Skeletal muscle tissue (tissue), 4 donors: ENCODE data around the gene RYR2. TPM values are rescaled to one million over a fixed set of nuclear protein-coding genes. Genes with fewer than 3 reads are reported as not detected.

Experiments used
- H3K27ac ChIP-seq: one replicate; pipeline ENCODE4 v1.7.0; 2013; ENCODE audit warnings: mild to moderate bottlenecking, low read depth, low read length, inconsistent platforms
- H3K27me3 ChIP-seq, 3 donors: one replicate each; pipeline ENCODE4 v1.7.0; 2013; ENCODE audit warnings: low read length in 3 of 3; ENCODE audit not compliant: control insufficient read depth in 3 of 3, insufficient read depth in 3 of 3
- H3K36me3 ChIP-seq, 3 donors: one replicate each; pipeline ENCODE4 v1.7.0; 2013; ENCODE audit warnings: low read length in 3 of 3; ENCODE audit not compliant: control insufficient read depth in 3 of 3, insufficient read depth in 3 of 3
- H3K4me1 ChIP-seq, 3 donors: one replicate each; pipeline ENCODE4 v1.7.0; 2013; ENCODE audit warnings: low read length in 3 of 3, mild to moderate bottlenecking in 3 of 3; ENCODE audit not compliant: control insufficient read depth in 3 of 3, insufficient read depth in 3 of 3
- H3K4me3 ChIP-seq, 3 donors: one replicate each; pipeline ENCODE4 v1.7.0; 2013; ENCODE audit warnings: low read length in 3 of 3
- H3K9ac ChIP-seq, 3 donors: one replicate each; pipeline ENCODE4 v1.7.0; 2013; ENCODE audit warnings: low read length in 3 of 3, mild to moderate bottlenecking in 3 of 3, moderate library complexity in 2 of 3, low read depth in 1 of 3
- H3K9me3 ChIP-seq, 3 donors: one replicate each; pipeline ENCODE4 v1.7.0; 2013; ENCODE audit warnings: low read length in 3 of 3; ENCODE audit not compliant: control insufficient read depth in 3 of 3
- total RNA-seq: library from RNA; depleted of rRNA; stranded (reverse); fragments of >200 nt; gene quantifications from one replicate; pipeline ENCODE4 v1.2.3, GENCODE V29; 2014
- donor health status: Osteomylitis.

RYR2 gene
- total RNA-seq, 1 donor from 2014 or later, result 5.7 TPM

DNA sequence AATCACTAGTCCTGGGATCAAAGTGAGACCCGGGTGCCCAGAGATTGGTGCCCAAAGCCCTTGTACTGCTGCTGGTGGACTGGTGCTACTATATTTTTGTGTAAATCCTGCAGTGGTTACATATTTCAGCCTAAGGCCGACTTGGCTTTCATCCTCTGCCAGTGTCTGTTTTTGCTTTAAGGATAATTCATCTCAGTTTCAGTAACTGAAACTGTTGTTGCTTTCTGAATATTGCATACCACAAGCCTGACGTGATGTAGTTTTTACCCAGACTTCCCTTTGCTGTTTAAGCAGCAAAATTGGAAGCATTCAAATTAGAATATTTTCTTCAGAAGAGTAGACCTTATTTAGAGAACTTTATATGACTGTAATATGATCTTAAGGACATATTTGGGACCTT, 341.8 kb downstream of the RYR2 start:
- no peaks in the 10 kb centered on the region for H3K4me1 ChIP-seq
- H3K9me3 ChIP-seq, result no peaks in the 10 kb centered on the region
- H3K27ac ChIP-seq, result no peak overlapping the region
- H3K4me3 ChIP-seq, result no peak overlapping the region
- no peaks in the 10 kb centered on the region for H3K36me3 ChIP-seq
- H3K9ac ChIP-seq, result no peak overlapping the region
- no peaks in the 10 kb centered on the region for H3K27me3 ChIP-seq

DNA sequence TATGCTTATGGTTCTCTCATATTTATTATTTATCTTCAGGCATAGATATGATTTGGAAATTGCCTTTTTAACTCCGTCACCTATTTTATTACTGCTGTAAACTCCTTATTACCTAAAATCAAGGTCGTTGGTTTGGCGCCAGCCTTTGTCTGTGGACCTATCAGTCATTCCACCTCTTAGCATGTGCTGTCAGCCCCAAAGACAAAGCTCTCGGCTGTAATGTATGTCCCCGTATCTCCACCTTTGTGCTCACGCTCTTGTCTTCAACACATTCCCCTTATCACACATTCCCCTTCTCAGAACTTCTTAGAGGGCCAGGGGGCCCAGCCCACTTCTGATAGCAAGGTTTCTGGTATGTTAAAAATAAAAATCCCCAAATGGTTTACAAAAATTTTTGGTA, 342.2 kb downstream of the RYR2 start:
- no peaks in the 10 kb centered on the region for H3K4me1 ChIP-seq
- H3K9ac ChIP-seq, result no peak overlapping the region
- H3K4me3 ChIP-seq, result no peak overlapping the region
- no peaks in the 10 kb centered on the region for H3K27me3 ChIP-seq
- H3K36me3 ChIP-seq, result no peaks in the 10 kb centered on the region
- H3K27ac ChIP-seq, result no peak overlapping the region
- H3K9me3 ChIP-seq, result no peaks in the 10 kb centered on the region

DNA sequence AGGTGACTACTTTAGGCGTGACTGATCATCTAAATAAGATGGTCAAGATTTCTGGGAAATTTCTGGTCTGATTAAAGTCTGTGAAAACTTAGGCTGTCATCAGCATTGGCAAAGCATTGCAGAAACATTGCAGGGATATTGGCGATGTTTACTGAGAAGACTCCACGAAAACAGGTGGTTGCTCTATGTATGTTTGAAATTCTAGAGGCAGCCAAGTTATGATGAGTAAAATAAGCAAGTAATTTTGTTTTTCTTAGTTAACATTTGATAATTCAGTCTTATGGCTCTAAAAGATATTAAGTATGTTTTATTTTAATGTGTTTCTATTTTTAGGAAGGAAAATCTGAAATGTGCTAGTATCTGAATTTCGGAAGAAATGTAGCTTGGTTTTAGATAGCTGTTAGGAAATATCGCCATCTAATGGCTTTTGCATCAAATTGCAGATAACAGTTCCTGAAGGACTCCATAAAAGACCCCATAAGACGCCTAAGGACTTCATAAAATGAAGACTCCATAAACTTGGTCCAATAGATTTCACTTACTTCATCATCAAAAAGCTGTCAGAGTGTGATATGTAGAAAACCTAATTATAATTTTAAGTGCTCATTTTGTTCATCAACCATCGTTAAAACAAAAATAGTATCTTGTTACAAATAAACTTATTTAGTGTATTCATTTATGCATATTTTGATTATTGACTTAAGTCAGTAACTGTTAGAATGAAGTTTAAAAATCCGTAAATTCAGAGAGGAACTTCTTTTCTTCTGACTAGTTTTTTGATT, 344.6 kb downstream of the RYR2 start:
- H3K9me3 ChIP-seq, result no peaks in the 10 kb centered on the region
- H3K9ac ChIP-seq, result no peak overlapping the region
- no peaks in the 10 kb centered on the region for H3K4me1 ChIP-seq
- no peaks in the 10 kb centered on the region for H3K36me3 ChIP-seq
- no peak overlapping the region for H3K4me3 ChIP-seq
- no peaks in the 10 kb centered on the region for H3K27me3 ChIP-seq
- H3K27ac ChIP-seq, result no peak overlapping the region

DNA sequence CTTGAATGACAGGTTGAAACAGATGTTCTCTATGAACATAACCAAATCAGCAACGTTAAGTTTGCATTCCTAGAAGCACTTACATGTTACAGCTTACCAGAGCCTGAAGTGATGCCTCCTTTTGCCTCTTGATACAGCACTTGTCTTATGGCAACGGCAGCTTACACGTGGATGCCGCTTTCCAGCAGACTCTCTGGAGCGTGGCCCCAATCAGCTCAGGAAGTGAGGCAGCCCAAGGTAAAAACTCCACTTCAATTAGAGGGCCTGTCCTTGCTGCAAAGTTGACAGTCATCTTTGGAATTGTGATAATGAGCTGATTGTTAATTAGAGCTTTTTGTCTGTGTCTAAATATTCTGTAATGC, 345.1 kb downstream of the RYR2 start:
- Histone ChIP-seq H3K4me1 (no peaks in the 10 kb centered on the region), H3K9ac (no peak overlapping the region), H3K36me3 (no peaks in the 10 kb centered on the region), H3K9me3 (no peaks in the 10 kb centered on the region), H3K27ac (no peak overlapping the region), H3K27me3 (no peaks in the 10 kb centered on the region), H3K4me3 (no peak overlapping the region)

DNA sequence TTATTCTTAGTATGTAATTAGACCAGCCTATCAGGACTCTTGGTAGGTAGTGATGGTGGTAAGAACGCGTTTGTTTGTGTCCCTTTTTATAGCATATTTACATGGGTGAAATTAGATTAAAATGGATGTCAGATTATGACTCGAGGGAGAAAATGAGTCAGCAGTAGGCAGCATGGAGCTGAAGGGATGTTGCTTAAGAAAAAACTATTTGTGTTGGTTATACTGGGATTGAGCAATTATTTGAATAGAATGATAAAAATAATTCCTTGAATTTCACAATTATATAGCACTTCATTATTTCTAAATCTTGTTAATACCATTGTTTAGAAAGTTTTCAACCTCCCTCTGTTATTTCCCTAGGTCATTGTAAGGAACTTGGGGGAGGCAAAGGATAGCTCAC, 348.8 kb downstream of the RYR2 start:
- H3K4me3 ChIP-seq, result no peak overlapping the region
- H3K27me3 ChIP-seq, result no peaks in the 10 kb centered on the region
- no peak overlapping the region for H3K9ac ChIP-seq
- H3K36me3 ChIP-seq, result no peaks in the 10 kb centered on the region
- H3K27ac ChIP-seq, result no peak overlapping the region
- H3K9me3 ChIP-seq, result no peaks in the 10 kb centered on the region
- H3K4me1 ChIP-seq, result no peaks in the 10 kb centered on the region

DNA sequence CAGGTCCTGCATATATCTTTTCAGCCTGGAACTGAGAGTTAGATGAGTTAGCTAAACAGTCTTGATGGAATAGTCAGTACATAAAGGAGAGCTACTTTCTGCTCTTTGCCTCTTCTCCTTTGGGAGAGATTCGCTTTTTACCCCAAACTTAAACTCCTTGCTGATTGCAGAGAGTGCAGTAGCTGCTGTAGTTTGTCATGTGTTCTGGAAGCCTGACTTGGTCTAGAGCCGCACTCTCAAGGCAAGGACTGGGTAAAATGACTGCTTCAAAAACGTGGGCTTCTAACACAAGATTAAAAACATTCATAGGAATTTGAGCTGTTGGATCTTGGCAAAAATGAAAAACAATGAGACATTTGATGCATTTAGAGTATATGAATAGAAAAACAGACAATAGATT, 351.6 kb downstream of the RYR2 start:
- H3K27ac ChIP-seq, result no peak overlapping the region
- no peaks in the 10 kb centered on the region for H3K36me3 ChIP-seq
- H3K27me3 ChIP-seq, result no peaks in the 10 kb centered on the region
- no peak overlapping the region for H3K4me3 ChIP-seq
- H3K9me3 ChIP-seq, result no peaks in the 10 kb centered on the region
- H3K9ac ChIP-seq, result no peak overlapping the region
- H3K4me1 ChIP-seq, result no peaks in the 10 kb centered on the region

DNA sequence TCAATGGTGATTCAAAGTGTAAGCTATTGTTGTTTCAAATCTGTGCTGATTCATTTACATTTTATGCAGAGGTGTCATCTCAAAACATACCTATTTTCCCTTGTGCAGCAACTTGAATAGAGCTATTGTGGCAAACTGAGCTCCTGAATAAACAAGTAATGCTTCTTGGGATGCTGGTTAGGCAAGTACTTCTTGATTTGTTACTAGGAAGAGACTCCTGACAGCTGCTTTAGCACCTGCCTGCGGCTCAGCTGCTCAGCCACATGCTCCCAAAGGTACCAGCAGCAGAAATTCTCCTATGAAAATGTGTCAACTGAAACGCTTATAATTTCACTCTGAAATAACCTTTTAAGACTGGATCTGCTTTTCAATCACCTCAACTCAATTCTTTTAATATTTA, 352.3 kb downstream of the RYR2 start:
- Histone ChIP-seq H3K9me3 (no peaks in the 10 kb centered on the region), H3K36me3 (no peaks in the 10 kb centered on the region), H3K4me3 (no peak overlapping the region), H3K9ac (no peak overlapping the region), H3K27me3 (no peaks in the 10 kb centered on the region), H3K27ac (no peak overlapping the region), H3K4me1 (no peaks in the 10 kb centered on the region)

DNA sequence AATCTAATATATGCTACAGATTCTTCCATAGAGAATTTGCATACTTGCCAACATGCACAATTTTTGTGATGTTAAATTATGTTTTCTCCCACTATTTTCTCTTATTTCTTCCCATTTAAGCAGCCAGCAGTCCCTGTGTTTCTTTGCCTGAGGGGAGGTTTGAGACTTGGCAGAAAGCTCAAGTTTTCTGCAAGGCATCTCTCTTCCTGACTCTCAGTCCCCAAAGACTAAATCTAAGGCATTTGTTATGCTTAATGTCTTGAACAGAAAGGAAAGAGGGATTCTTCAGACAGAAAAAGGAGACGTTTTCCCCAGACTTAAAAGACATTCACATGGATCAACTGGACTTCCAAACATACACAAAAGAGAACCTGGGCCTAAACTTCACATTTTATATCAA, 354.4 kb downstream of the RYR2 start:
- Histone ChIP-seq H3K4me3 (no peak overlapping the region), H3K4me1 (no peaks in the 10 kb centered on the region), H3K27me3 (no peaks in the 10 kb centered on the region), H3K9ac (no peak overlapping the region), H3K36me3 (no peaks in the 10 kb centered on the region), H3K9me3 (no peaks in the 10 kb centered on the region), H3K27ac (no peak overlapping the region)

DNA sequence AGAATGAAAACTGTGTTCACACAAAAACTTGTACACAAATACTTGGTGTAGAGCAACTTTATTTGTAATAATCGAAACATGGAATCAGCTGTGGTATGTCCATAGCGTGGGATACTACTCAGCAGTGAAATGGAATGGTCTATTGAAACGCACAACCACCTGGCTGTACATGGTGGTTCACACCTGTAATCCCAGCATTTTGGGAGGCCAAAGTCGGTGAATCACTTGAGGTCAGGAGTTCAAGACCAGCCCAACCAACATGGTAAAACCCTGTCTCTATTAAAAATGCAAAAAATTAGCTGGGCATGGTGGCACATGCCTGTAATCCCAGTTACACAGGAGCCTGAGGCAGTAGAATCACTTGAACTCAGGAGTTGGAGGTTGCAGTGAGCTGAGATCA, 356.8 kb downstream of the RYR2 start:
- Histone ChIP-seq H3K27me3 (no peaks in the 10 kb centered on the region), H3K4me3 (no peak overlapping the region), H3K36me3 (no peaks in the 10 kb centered on the region), H3K9ac (no peak overlapping the region), H3K9me3 (peaks cover 0 to 2% (median 0%) of the 10 kb centered on the region in 3 donors), H3K4me1 (no peaks in the 10 kb centered on the region), H3K27ac (no peak overlapping the region)

DNA sequence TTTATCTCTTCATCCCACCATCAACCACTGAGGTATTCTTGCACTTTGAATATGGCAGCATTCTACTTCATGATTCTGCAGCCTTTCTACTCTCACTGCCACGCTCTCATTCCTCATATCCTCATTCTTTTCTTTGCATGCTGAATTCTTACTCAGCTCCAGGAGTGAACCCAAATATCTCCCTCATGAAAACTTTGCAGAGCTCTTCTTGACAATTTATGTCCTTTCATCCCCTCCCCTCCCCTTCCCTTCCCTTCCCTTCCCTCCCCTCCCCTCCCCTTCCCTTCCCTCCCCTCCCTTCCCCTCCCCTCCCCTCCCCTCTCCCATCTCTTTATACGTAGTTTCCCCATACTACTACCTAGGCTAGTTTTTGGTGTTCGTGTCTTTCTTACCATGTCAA, 363.9 kb downstream of the RYR2 start:
- H3K9me3 ChIP-seq, result peaks cover 0 to 2% (median 0%) of the 10 kb centered on the region in 3 donors
- H3K36me3 ChIP-seq, result no peaks in the 10 kb centered on the region
- no peak overlapping the region for H3K4me3 ChIP-seq
- H3K27ac ChIP-seq, result no peak overlapping the region
- H3K9ac ChIP-seq, result no peak overlapping the region
- no peaks in the 10 kb centered on the region for H3K4me1 ChIP-seq
- H3K27me3 ChIP-seq, result no peaks in the 10 kb centered on the region
